ENCODE data around the gene CLGN. TPM values are rescaled to one million over a fixed set of nuclear protein-coding genes. Genes with fewer than 3 reads are reported as not detected.

CLGN gene
- total RNA-seq, 1 donor from 2014 or later: 47.0 TPM

- H3K4me3 ChIP-seq: no peak overlapping the region
- intact Hi-C loops (cut with micrococcal nuclease): no loop called here
- H3K4me1 ChIP-seq: no peaks in the 10 kb centered on the region
Measured at GRCh38 chr4:140344621-140345020, 82.8 kb downstream of the CLGN start.

GRCh38 chr4:140344101-140344500 lies 83.3 kb downstream of the CLGN start:
- H3K4me1 ChIP-seq: no peaks in the 10 kb centered on the region
- TF ChIP-seq CTCF (IDR thresholded peaks at IDR 0.05; ENCODE audit: borderline replicate concordance): no peak
- no peak for DNase-seq
- no peaks in the 10 kb centered on the region for H3K36me3 ChIP-seq
- no peaks in the 10 kb centered on the region for H3K9me3 ChIP-seq (replicated peaks)
- no peak overlapping the region for H3K4me3 ChIP-seq
- intact Hi-C loops (cut with micrococcal nuclease): no loop called here
- no peaks in the 10 kb centered on the region for H3K27me3 ChIP-seq (ENCODE audit: low read depth)
- no peak overlapping the region for H3K27ac ChIP-seq (replicated peaks)

More at GRCh38 chr4:140344621-140345020, 82.8 kb downstream of the CLGN start:
- Histone ChIP-seq H3K9me3 (replicated peaks) (no peaks in the 10 kb centered on the region), H3K36me3 (no peaks in the 10 kb centered on the region), H3K27me3 (ENCODE audit: low read depth) (no peaks in the 10 kb centered on the region), H3K27ac (replicated peaks) (no peak overlapping the region)
- no peak for TF ChIP-seq CTCF (IDR thresholded peaks at IDR 0.05; ENCODE audit: borderline replicate concordance)
- no peak for DNase-seq

GRCh38 chr4:140343303-140343702 lies 84.1 kb downstream of the CLGN start:
- H3K27me3 ChIP-seq (ENCODE audit: low read depth): no peaks in the 10 kb centered on the region
- H3K9me3 ChIP-seq (replicated peaks): no peaks in the 10 kb centered on the region
- TF ChIP-seq CTCF (IDR thresholded peaks at IDR 0.05; ENCODE audit: borderline replicate concordance): no peak
- no peak overlapping the region for H3K4me3 ChIP-seq
- no peaks in the 10 kb centered on the region for H3K36me3 ChIP-seq
- DNase-seq: no peak
- H3K4me1 ChIP-seq: no peaks in the 10 kb centered on the region
- H3K27ac ChIP-seq (replicated peaks): no peak overlapping the region
- intact Hi-C loops (cut with micrococcal nuclease): no loop called here

- Histone ChIP-seq H3K27ac (replicated peaks) (no peak overlapping the region), H3K4me3 (no peak overlapping the region), H3K4me1 (no peaks in the 10 kb centered on the region), H3K27me3 (ENCODE audit: low read depth) (no peaks in the 10 kb centered on the region), H3K9me3 (replicated peaks) (no peaks in the 10 kb centered on the region), H3K36me3 (no peaks in the 10 kb centered on the region)
- DNase-seq: no peak
- intact Hi-C loops (cut with micrococcal nuclease): no loop called here
- no peak for TF ChIP-seq CTCF (IDR thresholded peaks at IDR 0.05; ENCODE audit: borderline replicate concordance)
Measured at GRCh38 chr4:140342620-140343019, 84.8 kb downstream of the CLGN start.

Other genes starting within 250 kb of the CLGN start
- gene SCOC, start 54.0 kb downstream of the CLGN start, total RNA-seq: 84.5 TPM
- gene MGAT4D, start 70.6 kb upstream of the CLGN start, total RNA-seq: not detected
- gene ELMOD2, start 96.5 kb upstream of the CLGN start, total RNA-seq: 16.8 TPM
- not detected for gene UCP1, start 141.3 kb upstream of the CLGN start, total RNA-seq

All from left ventricle myocardium inferior (tissue), 1 donor.